H7 (cell line): ENCODE results near the gene ZNF717. TPM values are rescaled to one million over a fixed set of nuclear protein-coding genes. Genes with fewer than 3 reads are reported as not detected.

Experiments used
- total RNA-seq: library from RNA; depleted of rRNA; stranded (reverse); fragments of >200 nt; shearing (Covaris generic); gene quantifications from 2 replicates; pipeline ENCODE4 v1.2.3, GENCODE V29; 2014; rRNA removed

Gene ZNF717
- total RNA-seq, 1 experiment from 2014 or later, result not detected

Other genes starting within 250 kb of the ZNF717 start
- gene FRG2C, start 121.2 kb downstream of the ZNF717 start, total RNA-seq, result not detected in 2 replicates